Measurements from ENCODE around the gene ABCC9. TPM values are rescaled to one million over a fixed set of nuclear protein-coding genes. Genes with fewer than 3 reads are reported as not detected.

ABCC9 gene
- total and polyA plus RNA-seq, 2 donors (not counting 3 experiments of a cell fraction or from before 2014, with no cell fraction given), result under 0.01 TPM; not detected in 1

DNA sequence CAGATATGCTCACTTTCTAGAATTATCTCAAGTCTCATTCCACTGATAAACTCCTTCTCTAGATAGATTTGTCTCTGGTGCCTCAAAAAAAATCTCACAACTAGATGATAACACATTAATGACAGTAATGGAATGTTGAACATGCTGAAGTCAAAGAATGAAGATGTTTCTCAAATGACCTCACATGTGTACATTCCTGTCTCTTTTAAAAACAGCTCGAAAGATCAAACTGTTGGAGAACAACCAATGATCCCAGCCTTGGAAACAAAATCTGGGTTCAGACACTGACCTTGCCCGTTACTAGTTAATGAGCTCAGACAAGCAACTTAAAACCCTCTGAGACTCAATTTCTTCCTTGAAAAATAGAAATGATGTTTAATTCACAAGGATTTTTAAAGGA is 122.0 kb downstream of the ABCC9 start:
- no peaks in the 10 kb centered on the region for H3K4me1 ChIP-seq (ENCODE audit: control insufficient read depth, extremely low read depth, insufficient read depth, low read length)
- no peak overlapping the region for H3K4me2 ChIP-seq (ENCODE audit: insufficient read depth, low read length)
- H2AFZ ChIP-seq (ENCODE audit: low read depth, low read length), result no peak overlapping the region
- no peak for FAIRE-seq
- DNase-seq (ENCODE audit: low read depth, low spot score), result no peak
- no peaks in the 10 kb centered on the region for H4K20me1 ChIP-seq (replicated peaks; ENCODE audit: control insufficient read depth, extremely low read depth, insufficient read depth, low read length)
- TF ChIP-seq, protein P1, sequence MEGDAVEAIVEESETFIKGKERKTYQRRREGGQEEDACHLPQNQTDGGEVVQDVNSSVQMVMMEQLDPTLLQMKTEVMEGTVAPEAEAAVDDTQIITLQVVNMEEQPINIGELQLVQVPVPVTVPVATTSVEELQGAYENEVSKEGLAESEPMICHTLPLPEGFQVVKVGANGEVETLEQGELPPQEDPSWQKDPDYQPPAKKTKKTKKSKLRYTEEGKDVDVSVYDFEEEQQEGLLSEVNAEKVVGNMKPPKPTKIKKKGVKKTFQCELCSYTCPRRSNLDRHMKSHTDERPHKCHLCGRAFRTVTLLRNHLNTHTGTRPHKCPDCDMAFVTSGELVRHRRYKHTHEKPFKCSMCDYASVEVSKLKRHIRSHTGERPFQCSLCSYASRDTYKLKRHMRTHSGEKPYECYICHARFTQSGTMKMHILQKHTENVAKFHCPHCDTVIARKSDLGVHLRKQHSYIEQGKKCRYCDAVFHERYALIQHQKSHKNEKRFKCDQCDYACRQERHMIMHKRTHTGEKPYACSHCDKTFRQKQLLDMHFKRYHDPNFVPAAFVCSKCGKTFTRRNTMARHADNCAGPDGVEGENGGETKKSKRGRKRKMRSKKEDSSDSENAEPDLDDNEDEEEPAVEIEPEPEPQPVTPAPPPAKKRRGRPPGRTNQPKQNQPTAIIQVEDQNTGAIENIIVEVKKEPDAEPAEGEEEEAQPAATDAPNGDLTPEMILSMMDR (IDR thresholded peaks at IDR 0.05; ENCODE audit: extremely low read depth in 1 of 2, insufficient read depth in 1 of 2, low read depth in 1 of 2, low read length in 2 of 2), result no peak
- TF ChIP-seq POLR2A (IDR thresholded peaks at IDR 0.05; ENCODE audit: low read depth, low read length), result no peak
- no peaks in the 10 kb centered on the region for H3K9me3 ChIP-seq (replicated peaks; ENCODE audit: control insufficient read depth, insufficient read depth, low read length)
- H3K9me1 ChIP-seq (replicated peaks; ENCODE audit: control insufficient read depth, extremely low read depth, insufficient read depth, low read length), result no peaks in the 10 kb centered on the region
- ChIA-PET POLR2A (no interaction called here), CTCF (no interaction called here)
- intact Hi-C loops (cut with micrococcal nuclease) (no loop called here), dilution Hi-C loops (cut with MboI; ENCODE audit: extremely low pct_ligation_motif_present, low sequenced_read_pairs) (no loop called here)
- H3K9ac ChIP-seq (replicated peaks; ENCODE audit: extremely low read depth, insufficient read depth, low read length), result no peak overlapping the region
- H3K36me3 ChIP-seq (ENCODE audit: control insufficient read depth in 2 of 2, extremely low read depth in 1 of 2, insufficient read depth in 2 of 2, low read length in 2 of 2), result no peaks in the 10 kb centered on the region
- H3K27me3 ChIP-seq (ENCODE audit: control insufficient read depth in 2 of 2, insufficient read depth in 2 of 2, low read length in 2 of 2), result no peaks in the 10 kb centered on the region
- no peak overlapping the region for H3K4me3 ChIP-seq (replicated peaks in 1 of 3; ENCODE audit: insufficient read depth in 1 of 3, low read depth in 1 of 3, low read length in 3 of 3)
- no peaks in the 10 kb centered on the region for H3K79me2 ChIP-seq (ENCODE audit: control insufficient read depth, insufficient read depth, low read length)
- BruUV-seq (replicated peaks), result no TSS peak
- H3K27ac ChIP-seq (ENCODE audit: insufficient read depth, low read depth, low read length), result no peak overlapping the region

DNA sequence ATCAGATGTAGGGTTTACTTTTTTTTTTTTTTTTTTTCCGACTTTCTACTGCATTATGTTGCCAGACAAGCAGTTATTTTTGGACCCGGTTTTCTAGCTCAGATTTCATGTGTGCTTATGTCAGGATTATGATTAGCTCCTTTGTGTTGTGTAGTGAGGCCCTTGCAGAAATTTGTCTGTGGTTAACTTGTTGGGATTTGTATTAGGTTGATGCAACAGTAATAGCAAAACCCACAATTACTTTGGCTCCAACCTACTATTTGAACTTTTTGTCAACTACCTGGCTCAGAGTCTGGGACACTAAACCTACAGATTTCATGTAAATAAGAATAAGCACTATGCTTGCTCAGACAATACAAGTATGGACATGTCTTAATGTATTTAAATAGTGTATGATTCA is 122.6 kb downstream of the ABCC9 start:
- dilution Hi-C loops (cut with MboI; ENCODE audit: extremely low pct_ligation_motif_present, low sequenced_read_pairs) (no loop called here), intact Hi-C loops (cut with micrococcal nuclease) (no loop called here)
- TF ChIP-seq JUN (IDR thresholded peaks at IDR 0.05; ENCODE audit: borderline replicate concordance, insufficient read depth, insufficient read length, low read depth), result no peak
- no peak for TF ChIP-seq MYC (IDR thresholded peaks at IDR 0.05; ENCODE audit: low read depth, low read length)
- Histone ChIP-seq H3K9me1 (replicated peaks; ENCODE audit: control insufficient read depth, extremely low read depth, insufficient read depth, low read length) (no peaks in the 10 kb centered on the region), H3K9ac (replicated peaks; ENCODE audit: extremely low read depth, insufficient read depth, low read length) (no peak overlapping the region), H3K36me3 (ENCODE audit: control insufficient read depth in 2 of 2, extremely low read depth in 1 of 2, insufficient read depth in 2 of 2, low read length in 2 of 2) (no peaks in the 10 kb centered on the region), H4K20me1 (replicated peaks; ENCODE audit: control insufficient read depth, extremely low read depth, insufficient read depth, low read length) (no peaks in the 10 kb centered on the region), H3K27ac (ENCODE audit: insufficient read depth, low read depth, low read length) (no peak overlapping the region), H3K4me3 (replicated peaks in 1 of 3; ENCODE audit: insufficient read depth in 1 of 3, low read depth in 1 of 3, low read length in 3 of 3) (no peak overlapping the region), H3K4me1 (ENCODE audit: control insufficient read depth, extremely low read depth, insufficient read depth, low read length) (no peaks in the 10 kb centered on the region), H3K9me3 (replicated peaks; ENCODE audit: control insufficient read depth, insufficient read depth, low read length) (no peaks in the 10 kb centered on the region), H2AFZ (ENCODE audit: low read depth, low read length) (no peak overlapping the region), H3K79me2 (ENCODE audit: control insufficient read depth, insufficient read depth, low read length) (no peaks in the 10 kb centered on the region), H3K4me2 (ENCODE audit: insufficient read depth, low read length) (no peak overlapping the region), H3K27me3 (ENCODE audit: control insufficient read depth in 2 of 2, insufficient read depth in 2 of 2, low read length in 2 of 2) (no peaks in the 10 kb centered on the region)
- POLR2A ChIA-PET, result no interaction called here
- DNase-seq (ENCODE audit: low read depth, low spot score) (no peak), FAIRE-seq (no peak)
- no TSS peak for BruUV-seq (replicated peaks)
- CTCF ChIA-PET, result no interaction called here
